NCI-H1092 treated with DMSO at 0.1 percent for 48 hours (cell line): Measurements from ENCODE around the gene SLC38A10.

Source experiments
- DNase-seq: peaks from one replicate; lab custom pipeline; 2025; lab: John Stamatoyannopoulos, UW

The SLC38A10 gene

GRCh38 chr17:81254955-81255717 lies 40.0 kb downstream of the SLC38A10 start:
- DNase-seq, result peak; percentile 73

- DNase-seq, result peak; percentile 39
Measured at GRCh38 chr17:81253358-81254131, 41.6 kb downstream of the SLC38A10 start.

GRCh38 chr17:81252987-81253329 lies 42.1 kb downstream of the SLC38A10 start:
- DNase-seq, result no peak

GRCh38 chr17:81252326-81252986 lies 42.7 kb downstream of the SLC38A10 start:
- DNase-seq, result peak; percentile 51

- peak; percentile 95 for DNase-seq
Measured at GRCh38 chr17:81251709-81252301, 43.3 kb downstream of the SLC38A10 start.

GRCh38 chr17:81251094-81251708 lies 43.9 kb downstream of the SLC38A10 start:
- peak; percentile 95 for DNase-seq

- DNase-seq, result peak; percentile 35
Measured at GRCh38 chr17:81250286-81251093, 44.6 kb downstream of the SLC38A10 start.

GRCh38 chr17:81249223-81250040 lies 45.7 kb downstream of the SLC38A10 start:
- no peak for DNase-seq

- no peak for DNase-seq
Measured at GRCh38 chr17:81248649-81249048, 46.5 kb downstream of the SLC38A10 start.

- DNase-seq, result no peak
Measured at GRCh38 chr17:81247339-81247990, 47.6 kb downstream of the SLC38A10 start.

GRCh38 chr17:81246679-81247338 lies 48.3 kb downstream of the SLC38A10 start:
- no peak for DNase-seq

GRCh38 chr17:81246343-81246670 lies 48.8 kb downstream of the SLC38A10 start:
- DNase-seq, result no peak

GRCh38 chr17:81245665-81246342 lies 49.3 kb downstream of the SLC38A10 start:
- DNase-seq, result no peak

GRCh38 chr17:81245024-81245664 lies 50.0 kb downstream of the SLC38A10 start:
- no peak for DNase-seq

- no peak for DNase-seq
Measured at GRCh38 chr17:81244358-81245023, 50.6 kb downstream of the SLC38A10 start.

GRCh38 chr17:81243333-81243664 lies 51.8 kb downstream of the SLC38A10 start:
- DNase-seq, result no peak

- DNase-seq, result no peak
Measured at GRCh38 chr17:81242421-81243332, 52.4 kb downstream of the SLC38A10 start.
